ENCODE data around the gene EMILIN2.

Gene EMILIN2

DNA sequence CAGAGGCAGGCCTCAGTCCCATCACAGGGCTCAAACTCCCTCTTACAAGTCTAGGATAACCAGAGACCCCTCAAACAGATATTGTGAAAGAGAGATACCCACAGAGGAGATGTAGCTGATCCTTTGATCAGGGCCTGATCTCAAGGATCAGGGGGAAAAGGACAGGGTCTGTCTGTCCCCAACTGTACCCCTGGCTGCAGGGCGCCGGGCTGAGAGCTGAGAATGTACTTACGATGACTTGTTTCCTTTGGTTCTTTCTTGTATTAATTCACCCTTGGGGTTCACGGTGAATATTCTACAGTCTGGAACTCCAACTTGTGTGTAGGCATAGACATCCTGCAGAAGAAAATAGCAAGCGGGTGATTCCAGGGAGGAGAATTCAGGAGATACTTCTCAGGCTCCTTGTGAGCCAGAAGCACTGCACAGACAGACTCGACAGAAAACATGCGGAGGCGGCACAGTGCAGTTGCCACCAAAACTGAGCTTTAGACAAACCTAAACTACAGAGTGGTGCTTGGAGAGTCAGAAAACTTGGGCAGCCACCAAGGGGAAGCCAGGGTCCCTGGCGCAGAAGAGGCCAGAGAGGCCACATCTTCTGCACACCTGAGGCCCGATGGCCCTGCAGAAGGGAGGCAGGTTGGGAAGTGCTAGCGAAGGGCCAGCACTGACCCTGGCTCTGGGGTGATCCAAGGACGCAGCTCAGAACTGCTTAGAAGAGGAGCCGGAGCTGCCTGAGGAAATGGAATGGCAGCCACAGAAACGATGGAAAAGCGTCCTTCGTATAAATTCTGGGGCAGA is 73.9 kb downstream of the EMILIN2 start:
- H3K9me3 ChIP-seq (ENCODE audit: low read length): no peaks in the 10 kb centered on the region
- peaks cover 6% of the 10 kb centered on the region for H3K4me1 ChIP-seq (ENCODE audit: insufficient read depth, low read length)
- H3K27ac ChIP-seq (ENCODE audit: low read depth, low read length): no peak overlapping the region
- H3K4me3 ChIP-seq (ENCODE audit: low read depth in 1 of 2, low read length in 2 of 2): no peak overlapping the region
- H3K36me3 ChIP-seq (ENCODE audit: insufficient read depth, low read length): peaks cover 73% of the 10 kb centered on the region
- H3K27me3 ChIP-seq (ENCODE audit: control insufficient read depth in 1 of 2, insufficient read depth in 2 of 2, low read length in 2 of 2): no peaks in the 10 kb centered on the region
- H3K9ac ChIP-seq (ENCODE audit: low read length): no peak overlapping the region

DNA sequence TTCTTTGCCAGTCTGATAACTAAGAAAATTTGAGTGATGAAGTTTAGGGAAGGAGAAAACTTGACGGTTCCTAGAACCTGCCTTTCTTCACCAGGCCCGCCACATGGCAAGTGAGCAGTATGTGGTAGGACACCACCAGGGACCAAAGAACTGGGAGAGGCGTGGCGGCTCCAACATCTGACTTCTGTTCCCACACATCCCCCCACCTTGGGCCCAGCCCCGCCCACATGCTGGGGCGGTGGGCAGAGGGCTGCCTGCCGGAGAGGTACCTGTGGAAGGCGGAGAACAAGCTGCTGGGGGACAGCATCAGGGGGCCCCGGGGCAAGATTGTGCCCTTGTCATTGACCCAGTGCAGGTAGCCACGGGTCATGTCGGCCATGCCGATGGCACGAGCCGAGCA is 75.0 kb downstream of the EMILIN2 start:
- Histone ChIP-seq H3K27me3 (ENCODE audit: control insufficient read depth in 1 of 2, insufficient read depth in 2 of 2, low read length in 2 of 2) (no peaks in the 10 kb centered on the region), H3K4me1 (ENCODE audit: insufficient read depth, low read length) (peaks cover 6% of the 10 kb centered on the region), H3K27ac (ENCODE audit: low read depth, low read length) (no peak overlapping the region), H3K9ac (ENCODE audit: low read length) (no peak overlapping the region), H3K36me3 (ENCODE audit: insufficient read depth, low read length) (peaks cover 74% of the 10 kb centered on the region), H3K4me3 (ENCODE audit: low read depth in 1 of 2, low read length in 2 of 2) (no peak overlapping the region), H3K9me3 (ENCODE audit: low read length) (no peaks in the 10 kb centered on the region)

DNA sequence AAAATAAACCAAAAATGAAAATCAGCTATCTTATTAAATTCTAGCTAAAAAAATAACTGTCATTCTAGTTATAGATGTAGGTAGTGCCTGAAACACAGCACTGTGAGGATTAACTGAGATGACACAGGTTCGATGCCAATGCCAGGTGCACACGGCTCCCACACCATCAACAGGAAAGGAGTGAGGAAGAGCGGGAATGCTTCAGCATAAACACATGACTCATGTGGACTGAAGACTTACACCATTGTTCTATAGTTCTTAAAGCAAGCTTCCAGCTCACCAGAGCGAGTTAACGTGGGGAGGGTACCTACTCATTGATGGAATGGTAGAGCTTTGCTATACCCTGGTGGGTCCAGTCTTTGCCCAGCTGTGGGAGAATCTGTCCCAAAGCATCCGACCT is 76.7 kb downstream of the EMILIN2 start:
- Histone ChIP-seq H3K27me3 (ENCODE audit: control insufficient read depth in 1 of 2, insufficient read depth in 2 of 2, low read length in 2 of 2) (no peaks in the 10 kb centered on the region), H3K27ac (ENCODE audit: low read depth, low read length) (no peak overlapping the region), H3K9me3 (ENCODE audit: low read length) (no peaks in the 10 kb centered on the region), H3K36me3 (ENCODE audit: insufficient read depth, low read length) (peaks cover 79% of the 10 kb centered on the region), H3K9ac (ENCODE audit: low read length) (no peak overlapping the region), H3K4me3 (ENCODE audit: low read depth in 1 of 2, low read length in 2 of 2) (no peak overlapping the region), H3K4me1 (ENCODE audit: insufficient read depth, low read length) (no peaks in the 10 kb centered on the region)

DNA sequence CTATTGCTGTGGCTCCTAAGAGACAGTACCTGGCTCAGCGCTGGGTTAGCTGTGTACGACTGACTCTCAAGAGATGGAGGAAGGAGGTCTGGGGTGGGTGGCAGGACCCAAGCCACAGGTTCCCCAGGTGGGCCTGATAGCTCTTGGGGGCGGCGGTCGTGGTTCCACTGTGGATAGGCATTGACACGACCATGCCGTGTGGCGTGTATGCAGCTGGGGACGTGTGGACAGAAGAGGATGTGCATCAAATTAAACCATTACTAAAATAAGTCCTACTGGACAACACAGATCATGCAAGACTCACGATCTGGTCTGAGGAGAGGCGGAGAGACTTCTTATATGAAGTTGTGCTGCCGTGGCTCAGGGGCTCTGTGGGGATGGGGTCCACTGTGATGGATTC is 78.1 kb downstream of the EMILIN2 start:
- Histone ChIP-seq H3K4me1 (ENCODE audit: insufficient read depth, low read length) (no peaks in the 10 kb centered on the region), H3K36me3 (ENCODE audit: insufficient read depth, low read length) (peaks cover 68% of the 10 kb centered on the region), H3K4me3 (ENCODE audit: low read depth in 1 of 2, low read length in 2 of 2) (no peak overlapping the region), H3K27me3 (ENCODE audit: control insufficient read depth in 1 of 2, insufficient read depth in 2 of 2, low read length in 2 of 2) (no peaks in the 10 kb centered on the region), H3K9ac (ENCODE audit: low read length) (no peak overlapping the region), H3K27ac (ENCODE audit: low read depth, low read length) (no peak overlapping the region), H3K9me3 (ENCODE audit: low read length) (no peaks in the 10 kb centered on the region)

DNA sequence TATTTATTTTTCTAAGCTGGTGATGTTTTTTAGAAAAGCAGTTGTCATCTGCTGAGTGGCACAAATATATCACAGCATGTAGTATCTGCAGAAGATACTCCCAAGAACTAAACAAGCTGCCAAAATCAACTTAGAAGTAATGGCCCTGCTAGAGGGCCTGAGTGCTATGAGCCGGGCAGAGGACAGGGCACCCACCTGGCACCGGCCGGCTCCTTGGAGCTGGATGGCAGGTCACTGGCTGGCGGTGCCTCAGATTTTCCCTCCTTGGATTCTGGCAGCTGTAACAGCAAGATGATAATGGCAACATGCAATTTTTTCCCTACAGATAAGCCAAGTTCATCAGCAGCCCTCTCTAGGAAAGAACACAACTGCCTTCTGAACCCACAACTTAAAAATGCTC is 79.7 kb downstream of the EMILIN2 start:
- Histone ChIP-seq H3K4me3 (ENCODE audit: low read depth in 1 of 2, low read length in 2 of 2) (no peak overlapping the region), H3K27ac (ENCODE audit: low read depth, low read length) (no peak overlapping the region), H3K4me1 (ENCODE audit: insufficient read depth, low read length) (no peaks in the 10 kb centered on the region), H3K9ac (ENCODE audit: low read length) (no peak overlapping the region), H3K27me3 (ENCODE audit: control insufficient read depth in 1 of 2, insufficient read depth in 2 of 2, low read length in 2 of 2) (no peaks in the 10 kb centered on the region), H3K36me3 (ENCODE audit: insufficient read depth, low read length) (peaks cover 68% of the 10 kb centered on the region), H3K9me3 (ENCODE audit: low read length) (no peaks in the 10 kb centered on the region)

DNA sequence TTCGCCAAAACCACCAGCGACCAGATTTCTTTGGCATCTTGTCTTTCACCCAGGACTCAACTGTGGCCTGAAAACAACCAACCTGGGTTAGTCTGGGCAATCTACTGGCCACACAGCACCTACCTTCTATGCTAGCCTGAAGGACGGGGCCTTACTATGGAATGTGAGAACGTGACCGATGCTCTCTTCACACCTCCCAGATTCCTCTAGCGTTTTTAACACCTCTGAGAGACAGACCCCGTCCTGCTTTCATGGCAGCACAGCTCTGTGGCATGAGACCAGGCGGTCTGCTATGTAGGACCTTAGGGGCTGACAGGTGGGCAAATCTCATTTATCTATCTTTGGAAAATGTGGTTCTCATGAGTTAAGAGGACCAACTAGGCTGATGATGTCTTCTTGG is 80.9 kb downstream of the EMILIN2 start:
- Histone ChIP-seq H3K4me1 (ENCODE audit: insufficient read depth, low read length) (no peaks in the 10 kb centered on the region), H3K9me3 (ENCODE audit: low read length) (no peaks in the 10 kb centered on the region), H3K4me3 (ENCODE audit: low read depth in 1 of 2, low read length in 2 of 2) (no peak overlapping the region), H3K27ac (ENCODE audit: low read depth, low read length) (no peak overlapping the region), H3K27me3 (ENCODE audit: control insufficient read depth in 1 of 2, insufficient read depth in 2 of 2, low read length in 2 of 2) (no peaks in the 10 kb centered on the region), H3K9ac (ENCODE audit: low read length) (no peak overlapping the region), H3K36me3 (ENCODE audit: insufficient read depth, low read length) (peaks cover 57% of the 10 kb centered on the region)

DNA sequence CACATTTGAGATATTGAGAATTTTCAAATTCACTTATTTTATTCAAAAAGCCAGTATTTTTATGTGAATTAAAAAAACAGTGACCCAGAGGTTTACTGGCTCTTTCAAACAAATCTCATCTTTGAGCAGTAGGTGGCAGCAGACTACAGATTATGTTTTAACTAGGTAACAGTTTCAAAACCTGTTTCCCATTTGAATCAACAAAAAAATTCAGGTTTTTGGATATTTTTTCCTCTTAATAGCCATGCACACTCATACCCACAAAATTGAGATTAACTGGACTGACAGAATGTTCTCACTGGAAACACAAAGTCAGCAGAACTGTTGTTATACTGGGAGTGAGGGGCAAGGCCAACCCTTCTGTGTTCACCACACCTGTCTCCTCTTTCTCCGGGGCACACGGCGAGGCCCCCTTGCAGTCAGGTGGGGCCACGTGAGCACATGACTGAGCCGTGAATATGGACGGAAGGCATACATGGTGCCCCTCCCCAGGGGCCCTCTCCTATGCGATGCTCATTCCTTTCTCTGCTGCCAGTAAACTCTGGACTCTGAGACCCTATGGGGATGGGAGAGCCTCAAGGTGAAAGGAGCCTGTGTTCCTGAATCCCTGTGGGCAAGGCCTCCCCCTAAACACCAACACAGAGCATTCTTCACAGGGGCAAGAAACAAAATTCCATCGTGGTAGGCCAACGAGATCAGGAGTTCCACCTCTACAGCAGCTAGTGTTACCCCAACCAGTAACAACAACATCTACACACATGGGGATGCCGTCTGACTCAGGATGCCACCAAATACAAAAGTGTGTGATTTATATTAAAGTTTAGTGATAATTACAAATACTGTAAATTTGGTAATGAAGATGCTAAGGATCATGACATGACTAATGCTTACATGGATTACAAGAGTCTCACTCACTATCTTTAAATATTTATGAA is 85.7 kb downstream of the EMILIN2 start:
- no peak overlapping the region for H3K27ac ChIP-seq (ENCODE audit: low read depth, low read length)
- H3K4me3 ChIP-seq (ENCODE audit: low read depth in 1 of 2, low read length in 2 of 2): no peak overlapping the region
- H3K9ac ChIP-seq (ENCODE audit: low read length): no peak overlapping the region
- H3K4me1 ChIP-seq (ENCODE audit: insufficient read depth, low read length): no peaks in the 10 kb centered on the region
- no peaks in the 10 kb centered on the region for H3K9me3 ChIP-seq (ENCODE audit: low read length)
- peaks cover 23% of the 10 kb centered on the region for H3K36me3 ChIP-seq (ENCODE audit: insufficient read depth, low read length)
- H3K27me3 ChIP-seq (ENCODE audit: control insufficient read depth in 1 of 2, insufficient read depth in 2 of 2, low read length in 2 of 2): no peaks in the 10 kb centered on the region

DNA sequence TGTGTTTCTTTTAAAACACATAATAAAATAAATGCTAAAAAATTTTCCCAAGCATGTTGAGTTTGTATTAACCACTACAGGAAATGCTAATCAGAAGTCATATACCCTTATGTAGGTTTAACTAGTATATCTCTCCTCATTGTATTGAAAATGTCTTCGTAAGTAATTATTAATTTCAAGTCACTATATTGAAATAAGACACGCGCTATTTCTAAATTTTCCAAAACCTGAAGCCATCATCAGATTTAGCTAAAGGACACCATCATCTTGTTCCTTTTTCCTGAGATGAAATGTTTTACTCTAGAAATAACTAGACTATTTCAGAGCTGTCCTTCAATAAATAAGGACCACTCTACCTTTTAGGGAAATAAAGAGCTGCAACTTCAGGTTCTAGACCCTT is 87.2 kb downstream of the EMILIN2 start:
- Histone ChIP-seq H3K9ac (ENCODE audit: low read length) (no peak overlapping the region), H3K4me1 (ENCODE audit: insufficient read depth, low read length) (no peaks in the 10 kb centered on the region), H3K9me3 (ENCODE audit: low read length) (no peaks in the 10 kb centered on the region), H3K36me3 (ENCODE audit: insufficient read depth, low read length) (peaks cover 19% of the 10 kb centered on the region), H3K4me3 (ENCODE audit: low read depth in 1 of 2, low read length in 2 of 2) (no peak overlapping the region), H3K27ac (ENCODE audit: low read depth, low read length) (no peak overlapping the region), H3K27me3 (ENCODE audit: control insufficient read depth in 1 of 2, insufficient read depth in 2 of 2, low read length in 2 of 2) (no peaks in the 10 kb centered on the region)

DNA sequence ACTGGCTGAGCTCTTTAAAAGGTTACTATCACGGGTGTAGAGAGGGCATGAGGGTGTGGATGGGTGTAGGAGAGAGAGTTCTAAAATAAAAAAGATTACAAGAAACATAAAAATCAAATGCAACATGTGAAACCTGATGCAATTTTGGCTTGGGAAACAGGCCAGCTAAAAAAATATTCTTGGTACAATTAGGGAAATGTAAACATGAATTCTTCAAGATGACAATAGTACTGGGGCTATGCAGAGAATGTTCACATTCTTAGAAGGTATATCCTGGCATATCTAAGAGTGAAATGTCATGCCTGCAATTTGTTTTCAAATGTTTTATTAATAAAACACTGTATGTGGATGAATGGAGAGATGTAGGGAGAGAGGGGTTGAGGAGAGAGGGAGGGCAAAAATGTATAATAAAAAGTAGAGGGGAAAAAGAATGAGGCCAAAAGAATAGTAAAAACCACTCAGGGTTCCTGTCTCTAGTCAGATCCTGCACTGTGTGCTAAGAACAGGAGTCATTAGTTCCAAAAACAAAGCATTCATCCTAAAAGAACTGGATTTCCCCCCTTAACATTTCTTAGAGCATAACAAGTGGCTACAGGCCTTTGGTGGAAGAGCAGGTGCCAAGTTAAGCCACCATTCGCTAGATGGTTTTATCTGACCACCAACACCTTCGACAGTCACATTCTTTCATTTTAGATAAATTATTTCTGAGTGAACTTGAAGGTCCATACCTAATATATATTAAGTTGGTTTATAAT is 88.8 kb downstream of the EMILIN2 start:
- Histone ChIP-seq H3K9ac (ENCODE audit: low read length) (no peak overlapping the region), H3K4me1 (ENCODE audit: insufficient read depth, low read length) (no peaks in the 10 kb centered on the region), H3K9me3 (ENCODE audit: low read length) (no peaks in the 10 kb centered on the region), H3K36me3 (ENCODE audit: insufficient read depth, low read length) (peaks cover 14% of the 10 kb centered on the region), H3K4me3 (ENCODE audit: low read depth in 1 of 2, low read length in 2 of 2) (no peak overlapping the region), H3K27me3 (ENCODE audit: control insufficient read depth in 1 of 2, insufficient read depth in 2 of 2, low read length in 2 of 2) (no peaks in the 10 kb centered on the region), H3K27ac (ENCODE audit: low read depth, low read length) (no peak overlapping the region)

DNA sequence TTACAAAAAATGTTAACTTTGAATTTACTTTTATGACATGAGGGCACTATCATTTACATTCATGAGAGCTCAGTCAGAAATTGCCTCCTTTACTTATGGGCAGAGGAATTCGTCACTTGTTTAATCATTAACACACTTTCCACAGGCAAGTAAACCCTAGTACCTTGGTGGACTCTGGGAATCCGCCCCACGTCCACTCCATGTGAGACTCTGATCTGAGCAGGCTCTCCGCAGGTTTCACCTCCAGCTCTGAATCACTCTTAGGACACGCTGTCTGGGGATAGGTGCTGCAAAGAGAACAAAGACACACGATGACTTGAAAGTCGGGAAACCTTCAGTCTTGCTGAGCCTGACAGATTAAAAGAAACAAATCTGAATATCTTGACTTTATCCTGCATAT is 92.5 kb downstream of the EMILIN2 start:
- Histone ChIP-seq H3K36me3 (ENCODE audit: insufficient read depth, low read length) (peaks cover 5% of the 10 kb centered on the region), H3K4me1 (ENCODE audit: insufficient read depth, low read length) (no peaks in the 10 kb centered on the region), H3K27me3 (ENCODE audit: control insufficient read depth in 1 of 2, insufficient read depth in 2 of 2, low read length in 2 of 2) (no peaks in the 10 kb centered on the region), H3K9ac (ENCODE audit: low read length) (no peak overlapping the region), H3K9me3 (ENCODE audit: low read length) (no peaks in the 10 kb centered on the region), H3K4me3 (ENCODE audit: low read depth in 1 of 2, low read length in 2 of 2) (no peak overlapping the region), H3K27ac (ENCODE audit: low read depth, low read length) (no peak overlapping the region)

DNA sequence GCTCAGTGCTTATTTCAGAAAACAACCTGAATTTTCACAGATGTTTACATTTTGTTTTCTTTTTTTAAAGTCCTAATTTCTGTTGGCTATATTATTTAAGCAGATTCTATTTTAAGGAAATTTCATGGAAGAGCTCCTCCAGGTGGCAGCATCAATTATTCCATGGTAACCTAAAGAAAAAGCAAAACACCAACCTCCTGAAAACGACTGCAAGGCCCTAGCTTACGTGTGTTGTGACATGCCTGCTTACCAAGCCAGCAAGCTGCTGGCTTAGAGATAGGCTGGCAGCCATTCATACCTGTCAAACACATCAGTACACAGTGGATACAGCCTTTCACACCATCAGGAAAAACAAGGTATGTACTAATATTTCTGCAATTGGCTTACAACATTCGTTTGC is 101.2 kb downstream of the EMILIN2 start:
- H3K27me3 ChIP-seq (ENCODE audit: control insufficient read depth in 1 of 2, insufficient read depth in 2 of 2, low read length in 2 of 2): no peaks in the 10 kb centered on the region
- no peaks in the 10 kb centered on the region for H3K9me3 ChIP-seq (ENCODE audit: low read length)
- no peaks in the 10 kb centered on the region for H3K4me1 ChIP-seq (ENCODE audit: insufficient read depth, low read length)
- no peak overlapping the region for H3K9ac ChIP-seq (ENCODE audit: low read length)
- H3K4me3 ChIP-seq (ENCODE audit: low read depth in 1 of 2, low read length in 2 of 2): no peak overlapping the region
- H3K36me3 ChIP-seq (ENCODE audit: insufficient read depth, low read length): peaks cover 19% of the 10 kb centered on the region
- H3K27ac ChIP-seq (ENCODE audit: low read depth, low read length): no peak overlapping the region

Measured in muscle layer of colon (tissue), 2 donors.